Gastroesophageal sphincter (tissue), 4 donors: Measurements from ENCODE around the gene PRR19. TPM values are rescaled to one million over a fixed set of nuclear protein-coding genes. Genes with fewer than 3 reads are reported as not detected.

Experiments used
- ATAC-seq: fragments of 150-250 bp; one replicate; pipeline ENCODE4 v1.9.1; 2016; ENCODE audit warnings: mild to moderate bottlenecking, moderate library complexity
- H3K27ac ChIP-seq, 4 donors: fragments of 200-600 bp; sonication (generic) in 3 of 4; 1 replicate in 3 of 4; 2 replicates in 1 of 4; pipeline ENCODE4 v1.5.1; 2016 to 2019
- H3K27me3 ChIP-seq: fragments of 200-600 bp; sonication (generic); one replicate; pipeline ENCODE4 v1.5.1; 2019
- H3K36me3 ChIP-seq, 2 donors: fragments of 200-600 bp; sonication (generic); one replicate each; pipeline ENCODE4 v1.5.1; 2019; ENCODE audit warnings: control low read depth in 1 of 2
- H3K4me1 ChIP-seq, 3 donors: fragments of 200-600 bp; sonication (generic); 1 replicate in 2 of 3; 2 replicates in 1 of 3; pipeline ENCODE4 v1.5.1; 2016 to 2019; ENCODE audit warnings: control low read depth in 2 of 3
- H3K4me3 ChIP-seq, 2 donors: fragments of 200-600 bp; sonication (generic); one replicate each; pipeline ENCODE4 v1.5.1; 2019; ENCODE audit warnings: mild to moderate bottlenecking in 1 of 2, moderate library complexity in 1 of 2
- H3K9me3 ChIP-seq, 3 donors: fragments of 200-600 bp; sonication (generic); one replicate each; pipeline ENCODE4 v1.5.1; 2017 to 2019; ENCODE audit warnings: control low read depth in 2 of 3
- EP300 ChIP-seq: sonication (generic); formaldehyde crosslinking; IDR thresholded peaks from one replicate; pipeline ENCODE4 v1.6.1; 2017; ENCODE audit warnings: antibody characterized with exemption, mild to moderate bottlenecking
- POLR2A ChIP-seq, 2 donors: fragments of 450-650 bp; IDR thresholded peaks; one replicate each; pipeline ENCODE4 v1.6.1; 2017; ENCODE audit warnings: antibody characterized with exemption in 2 of 2, mild to moderate bottlenecking in 2 of 2, moderate library complexity in 1 of 2
- POLR2AphosphoS5 ChIP-seq: sonication (generic); formaldehyde crosslinking; IDR thresholded peaks from one replicate; pipeline ENCODE4 v1.6.1; 2017; ENCODE audit warnings: antibody characterized with exemption
- WGBS, 2 donors: methylation state at CpG; one replicate each; pipeline ENCODE4 v1.1.5; 2018; ENCODE audit warnings: low coverage in 1 of 2; 5-methylcytosine and 5-hydroxymethylcytosine counted together
- total RNA-seq, 4 donors: library from RNA; depleted of rRNA; stranded (reverse); fragments of >200 nt; gene quantifications; one replicate each; pipeline ENCODE4 v1.1.0, GENCODE V29; 2016
- TF ChIP-seq, protein P1 (sequence below), 4 experiments: fragments of 200-600 bp in 2 of 4; fragments of 450-650 bp in 2 of 4; sonication (generic) in 1 of 4; IDR thresholded peaks; one replicate each; pipeline ENCODE4 v1.5.1; 2017 to 2019; ENCODE audit warnings: antibody characterized with exemption in 4 of 4, mild to moderate bottlenecking in 2 of 4, moderate library complexity in 2 of 4

Gene PRR19
- under 1 TPM in 1 of 4 donors, not detected in 3; 0.93 TPM for total RNA-seq

GRCh38 chr19:42301646-42302203 lies at the start of gene PRR19:
Gene PRR19, plus strand, starts transcription at chr19:42302132. Its CDS starts 7,453 bp downstream, at chr19:42309585.
- Histone ChIP-seq H3K4me1 (peaks cover 0 to 22% (median 11%) of the 10 kb centered on the region in 3 donors), H3K27me3 (no peaks in the 10 kb centered on the region), H3K9me3 (no peaks in the 10 kb centered on the region), H3K27ac (peak within 1 kb of the TSS in 3 of 4 donors; percentile 62 to 73 (median 68)), H3K4me3 (peak within 1 kb of the TSS; percentile 18 to 58), H3K36me3 (no peaks in the 10 kb centered on the region)
- no peak for TF ChIP-seq POLR2A (IDR thresholded peaks at IDR 0.05)
- TF ChIP-seq POLR2AphosphoS5, result no peak
- TF ChIP-seq, protein P1, sequence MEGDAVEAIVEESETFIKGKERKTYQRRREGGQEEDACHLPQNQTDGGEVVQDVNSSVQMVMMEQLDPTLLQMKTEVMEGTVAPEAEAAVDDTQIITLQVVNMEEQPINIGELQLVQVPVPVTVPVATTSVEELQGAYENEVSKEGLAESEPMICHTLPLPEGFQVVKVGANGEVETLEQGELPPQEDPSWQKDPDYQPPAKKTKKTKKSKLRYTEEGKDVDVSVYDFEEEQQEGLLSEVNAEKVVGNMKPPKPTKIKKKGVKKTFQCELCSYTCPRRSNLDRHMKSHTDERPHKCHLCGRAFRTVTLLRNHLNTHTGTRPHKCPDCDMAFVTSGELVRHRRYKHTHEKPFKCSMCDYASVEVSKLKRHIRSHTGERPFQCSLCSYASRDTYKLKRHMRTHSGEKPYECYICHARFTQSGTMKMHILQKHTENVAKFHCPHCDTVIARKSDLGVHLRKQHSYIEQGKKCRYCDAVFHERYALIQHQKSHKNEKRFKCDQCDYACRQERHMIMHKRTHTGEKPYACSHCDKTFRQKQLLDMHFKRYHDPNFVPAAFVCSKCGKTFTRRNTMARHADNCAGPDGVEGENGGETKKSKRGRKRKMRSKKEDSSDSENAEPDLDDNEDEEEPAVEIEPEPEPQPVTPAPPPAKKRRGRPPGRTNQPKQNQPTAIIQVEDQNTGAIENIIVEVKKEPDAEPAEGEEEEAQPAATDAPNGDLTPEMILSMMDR (IDR thresholded peaks at IDR 0.05), result no peak
- no peak for TF ChIP-seq EP300
- WGBS, 2 donors, result 17 to 49% methylated on average over 2 to 6 of the region's 21 CpGs
- peak; percentile 7 for ATAC-seq

DNA sequence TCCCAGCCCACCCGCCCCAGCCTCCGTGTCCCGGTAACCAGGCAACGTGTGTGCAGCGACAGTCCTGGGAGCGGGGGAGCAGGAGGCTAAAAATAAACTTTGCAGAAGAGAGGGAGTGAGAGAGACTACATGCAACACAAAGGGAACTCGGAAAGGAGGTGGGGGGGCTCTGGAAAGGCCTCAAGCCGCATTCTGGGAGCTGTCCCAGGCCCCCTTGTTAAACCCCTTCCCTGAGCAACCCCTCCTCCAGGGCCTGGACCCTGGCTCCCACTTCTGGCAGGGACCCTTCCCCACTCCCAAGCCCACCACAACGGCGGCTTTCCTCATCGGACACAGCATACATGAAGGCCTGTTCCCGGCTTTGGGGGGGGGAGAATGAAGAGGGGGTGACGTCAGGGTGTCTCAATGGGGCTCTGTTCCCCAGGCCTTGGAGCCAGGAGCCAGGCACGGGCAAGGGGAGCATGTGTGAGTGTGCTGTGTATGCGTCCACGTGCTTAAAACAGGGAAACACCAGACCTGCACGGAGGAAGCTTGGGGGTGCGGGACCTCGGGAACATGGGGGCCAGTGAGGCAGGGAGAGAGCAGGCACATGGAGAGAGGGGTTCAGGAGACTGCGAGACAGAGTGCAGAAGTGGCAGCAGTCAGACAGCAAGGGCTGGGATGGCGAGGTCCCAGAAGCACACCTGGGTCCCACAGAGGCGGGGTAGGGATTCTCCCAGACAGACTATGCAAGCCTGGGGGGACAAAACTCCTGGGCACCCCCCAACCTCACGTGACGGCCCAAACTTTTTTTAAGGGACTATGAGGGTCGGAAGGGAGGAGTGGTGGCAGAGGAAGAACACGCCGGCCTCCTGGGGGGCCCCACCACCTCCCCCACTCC lies 49.3 kb upstream of the PRR19 start:
- Histone ChIP-seq H3K4me3 (peak overlapping the region; percentile 72 to 87), H3K9me3 (no peaks in the 10 kb centered on the region), H3K27ac (peak overlapping the region; percentile 95 to 98 (median 98)), H3K4me1 (peaks cover 0 to 80% (median 40%) of the 10 kb centered on the region in 3 donors), H3K27me3 (no peaks in the 10 kb centered on the region), H3K36me3 (peaks cover 0 to 25% of the 10 kb centered on the region in 2 donors)
- 0 to 2% methylated on average over 8 to 14 of the region's 27 CpGs for WGBS, 2 donors
- no peak for ATAC-seq
- TF ChIP-seq POLR2A (IDR thresholded peaks at IDR 0.05), result peak in 1 of 2 donors; percentile 10
- TF ChIP-seq, protein P1 (IDR thresholded peaks at IDR 0.05), result no peak
- peak; percentile 8 for TF ChIP-seq POLR2AphosphoS5
- no peak for TF ChIP-seq EP300

GRCh38 chr19:42253245-42254088 lies 48.5 kb upstream of the PRR19 start:
- H3K36me3 ChIP-seq, result peaks cover 0 to 16% of the 10 kb centered on the region in 2 donors
- peaks cover 0 to 71% (median 40%) of the 10 kb centered on the region in 3 donors for H3K4me1 ChIP-seq
- WGBS, 2 donors, result 0% methylated on average over 18 of the region's 71 CpGs; no CpG with 5 or more reads in 1 of the 2 donors
- H3K27me3 ChIP-seq, result no peaks in the 10 kb centered on the region
- ATAC-seq, result peak; percentile 15
- H3K9me3 ChIP-seq, result no peaks in the 10 kb centered on the region
- H3K27ac ChIP-seq, result peak overlapping the region; percentile 95 to 98 (median 98)
- peak overlapping the region; percentile 72 to 87 for H3K4me3 ChIP-seq
- TF ChIP-seq POLR2AphosphoS5 (peak; percentile 18), EP300 (no peak), POLR2A (IDR thresholded peaks at IDR 0.05) (peak; percentile 25 to 29)
- TF ChIP-seq, protein P1 (IDR thresholded peaks at IDR 0.05), result no peak

- Histone ChIP-seq H3K27ac (peak overlapping the region; percentile 95 to 98 (median 98)), H3K27me3 (no peaks in the 10 kb centered on the region), H3K36me3 (peaks cover 0 to 8% of the 10 kb centered on the region in 2 donors), H3K4me1 (peaks cover 0 to 63% (median 40%) of the 10 kb centered on the region in 3 donors), H3K4me3 (peak overlapping the region; percentile 72 to 87), H3K9me3 (no peaks in the 10 kb centered on the region)
- 0 to 2% methylated on average over 6 to 10 of the region's 70 CpGs for WGBS, 2 donors
- ATAC-seq, result peak; percentile 32
- TF ChIP-seq, protein P1 (IDR thresholded peaks at IDR 0.05), result peak in 1 of 4 experiments; percentile 13
- TF ChIP-seq EP300 (no peak), POLR2AphosphoS5 (peak; percentile 38), POLR2A (IDR thresholded peaks at IDR 0.05) (peak in 1 of 2 donors; percentile 4)
Observed at GRCh38 chr19:42254089-42254849, 47.7 kb upstream of the PRR19 start.
